GM21576 (cell line): ENCODE data around the gene BMAL1.

Experiments
- ATAC-seq: cut with Tn5 transposase; IDR thresholded peaks from one replicate; pipeline ENCODE4 v1.9.1; 2021; ENCODE audit warnings: mild to moderate bottlenecking, moderate library complexity; ENCODE audit not compliant: unreplicated experiment

BMAL1 gene

DNA sequence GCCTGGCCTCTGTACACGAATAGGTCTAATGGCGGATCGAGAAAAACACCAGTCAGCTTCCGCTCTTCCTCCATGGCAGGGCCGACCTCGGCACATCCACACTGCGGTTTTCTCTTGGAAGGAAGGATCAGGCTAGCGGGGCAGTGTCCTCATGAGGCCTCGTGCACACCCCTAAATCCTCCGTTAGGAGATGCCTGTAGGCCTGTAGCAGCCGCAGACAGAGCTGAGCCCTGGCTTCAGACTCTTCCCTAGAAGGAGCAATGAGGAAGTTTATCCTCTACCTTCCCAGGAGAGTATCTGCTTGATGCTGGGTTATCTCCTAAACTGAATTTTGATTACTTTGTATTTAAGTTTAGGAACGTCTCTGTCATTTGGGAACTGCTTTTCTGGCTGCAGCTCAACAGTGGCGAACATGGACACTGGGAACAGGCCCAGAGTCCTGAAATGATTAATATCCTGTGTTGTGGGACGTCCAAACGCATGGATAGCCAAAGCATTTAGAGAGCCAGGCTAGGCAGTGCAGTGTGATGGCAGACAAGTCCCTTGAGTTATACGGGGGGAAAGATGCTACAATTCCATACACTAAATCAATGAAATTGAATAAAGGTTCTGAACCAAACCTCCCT is 16.5 kb upstream of the BMAL1 start:
- ATAC-seq = no peak

DNA sequence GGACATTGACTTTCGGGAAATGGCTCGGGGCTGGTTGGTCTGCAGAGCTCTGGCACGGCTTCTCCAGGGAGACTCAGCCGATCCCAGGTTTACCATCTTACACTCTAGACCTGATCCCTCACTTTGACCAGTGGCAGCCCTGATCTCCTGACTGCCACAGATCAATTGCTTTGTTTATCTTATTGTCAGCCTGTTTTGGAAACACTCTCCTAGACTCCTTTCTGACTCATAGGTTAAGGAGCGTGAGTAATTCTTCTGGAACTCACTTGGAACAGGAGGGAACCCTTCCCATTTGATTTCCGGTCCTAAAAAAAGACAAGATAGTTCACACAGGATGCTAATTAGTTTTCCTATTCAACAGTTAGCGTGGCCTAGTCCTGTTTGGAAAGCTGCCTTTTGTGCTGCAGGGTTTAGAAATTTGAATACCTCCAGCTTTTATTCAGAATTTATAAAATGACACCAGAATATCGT is 16.0 kb upstream of the BMAL1 start:
- no peak for ATAC-seq

DNA sequence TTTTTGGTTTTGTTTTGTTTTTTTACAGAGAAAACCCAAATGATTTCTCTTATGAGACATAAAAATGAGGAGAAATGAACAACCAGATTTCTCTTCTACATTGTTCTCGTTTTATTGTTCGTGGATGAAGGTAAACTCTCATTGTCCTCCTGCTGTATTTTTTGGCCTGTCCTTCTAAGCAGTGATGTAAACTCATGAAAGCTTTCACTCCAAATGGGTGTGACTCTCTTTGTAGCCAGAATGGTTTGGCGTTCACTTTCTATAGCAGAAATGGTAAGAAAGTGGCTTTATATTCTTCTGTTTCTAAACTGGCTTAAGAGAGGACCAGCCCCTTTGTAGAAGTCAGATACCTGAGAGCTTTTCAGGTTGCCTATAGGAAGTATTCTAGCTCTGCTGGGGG is 15.5 kb upstream of the BMAL1 start:
- ATAC-seq = no peak

- ATAC-seq = no peak
Measured at GRCh38 chr11:13268791-13269190, 8.8 kb upstream of the BMAL1 start.

- ATAC-seq = no peak
Measured at GRCh38 chr11:13269775-13270174, 7.8 kb upstream of the BMAL1 start.

- ATAC-seq = no peak
Measured at GRCh38 chr11:13271060-13271693, 6.4 kb upstream of the BMAL1 start.

DNA sequence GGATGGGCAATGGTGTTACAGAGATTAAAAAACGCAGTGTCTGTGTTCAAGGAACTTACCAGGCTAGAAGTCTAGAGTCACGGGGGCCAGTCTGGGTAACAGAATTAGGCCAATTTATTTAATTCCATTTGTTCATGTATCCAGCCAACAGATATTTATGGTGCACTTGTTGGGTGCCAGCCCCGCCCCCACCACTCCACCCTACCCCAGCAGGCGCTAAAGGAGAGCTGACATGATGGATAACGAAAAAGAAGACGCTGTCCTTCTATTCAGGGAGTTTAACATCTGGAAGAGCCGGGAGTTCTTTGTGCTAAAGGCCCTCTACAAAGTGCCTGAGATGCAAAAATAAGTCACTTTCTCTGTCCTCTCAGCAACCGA is 1.1 kb upstream of the BMAL1 start:
- no peak for ATAC-seq

DNA sequence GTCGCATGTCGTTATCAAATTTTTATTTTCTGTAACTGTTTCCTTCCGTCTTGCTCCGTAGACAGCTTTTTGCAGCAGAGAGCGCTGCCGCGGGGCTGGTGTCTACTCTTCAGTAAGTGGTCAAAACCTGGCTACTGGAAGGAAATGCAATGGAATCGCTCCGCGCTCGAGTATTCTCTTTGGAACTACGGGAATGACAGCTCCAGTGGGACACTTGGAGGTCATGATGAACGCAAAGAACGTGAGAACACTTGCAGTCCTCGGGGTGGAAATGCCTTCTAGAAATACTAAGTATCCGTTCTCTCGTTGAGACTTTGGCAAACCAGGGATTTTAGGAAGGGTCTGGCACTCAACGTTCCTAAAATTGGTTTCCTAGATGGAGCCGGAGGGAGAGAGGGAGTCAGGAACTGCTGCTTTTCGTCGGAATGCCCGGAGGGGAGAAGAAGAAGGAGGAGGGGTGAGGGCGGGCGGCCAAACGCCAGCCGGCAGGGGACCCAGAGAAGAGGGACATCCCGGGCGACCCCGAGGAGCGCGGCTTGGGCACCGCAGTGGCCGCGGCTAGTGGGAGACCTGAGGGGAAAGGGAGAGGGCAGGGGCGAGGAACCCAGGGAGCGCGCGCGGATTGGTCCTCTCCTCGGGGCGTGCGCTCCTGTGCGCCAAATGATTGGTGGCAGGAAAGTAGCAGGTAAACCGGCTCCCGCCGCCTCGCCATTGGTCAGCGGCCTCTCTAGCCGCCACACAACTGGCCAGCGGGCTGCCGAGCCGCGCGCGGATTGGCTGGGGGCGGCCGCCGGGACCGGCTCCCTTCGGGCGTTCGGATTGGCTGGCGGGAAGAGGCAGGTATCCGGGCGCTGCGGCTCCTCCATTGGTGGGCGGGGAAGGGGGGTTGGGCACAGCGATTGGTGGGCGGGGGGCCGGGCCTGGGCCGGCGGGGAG is 490 bp upstream of the BMAL1 start:
- peak; percentile 89 for ATAC-seq

DNA sequence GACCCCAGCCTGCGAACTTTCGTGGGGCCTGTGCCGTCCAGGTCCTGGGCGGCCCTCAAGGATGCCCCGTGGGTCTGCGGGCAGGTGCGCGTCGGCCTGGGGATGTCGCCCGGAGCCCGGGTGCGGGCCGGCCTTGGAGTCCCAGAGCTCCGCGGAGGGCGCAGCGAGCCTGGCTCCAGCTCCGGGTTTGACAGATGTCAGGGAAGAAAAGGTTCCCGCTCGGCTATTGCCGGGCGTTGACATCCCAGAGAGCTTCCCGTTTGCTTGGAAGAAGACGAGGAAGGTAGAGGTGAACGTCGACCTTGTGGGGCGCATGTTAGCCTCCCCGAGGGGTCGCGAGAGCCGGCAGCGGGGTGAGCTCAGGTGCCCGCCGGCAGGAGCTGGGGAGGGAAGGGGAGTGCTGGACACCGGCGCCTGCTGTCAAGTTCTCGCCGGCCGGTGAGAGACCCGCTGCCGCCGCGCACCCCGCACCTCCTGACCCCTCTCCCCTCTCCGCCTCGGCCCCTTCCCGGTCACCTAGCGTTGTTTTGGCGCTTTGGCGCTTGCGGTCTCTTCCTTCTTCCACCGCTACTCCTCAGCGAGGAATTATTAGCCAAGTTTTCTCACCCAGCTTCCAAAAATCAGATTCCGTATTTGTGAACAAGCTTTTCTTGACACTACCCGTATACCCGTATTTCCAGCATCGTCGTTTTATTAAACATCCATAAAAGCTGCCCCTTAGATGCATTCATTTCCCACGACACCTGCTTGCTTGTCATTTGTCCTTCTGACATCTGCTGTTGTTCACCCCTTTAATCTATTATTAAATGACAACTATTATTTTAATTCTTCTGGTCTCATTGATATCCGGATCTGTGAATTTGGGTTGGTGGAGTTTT is 1.3 kb downstream of the BMAL1 start:
- no peak for ATAC-seq

- ATAC-seq = no peak
Measured at GRCh38 chr11:13279487-13279834, 1.9 kb downstream of the BMAL1 start.

- ATAC-seq = no peak
Measured at GRCh38 chr11:13280092-13280722, 2.6 kb downstream of the BMAL1 start.

DNA sequence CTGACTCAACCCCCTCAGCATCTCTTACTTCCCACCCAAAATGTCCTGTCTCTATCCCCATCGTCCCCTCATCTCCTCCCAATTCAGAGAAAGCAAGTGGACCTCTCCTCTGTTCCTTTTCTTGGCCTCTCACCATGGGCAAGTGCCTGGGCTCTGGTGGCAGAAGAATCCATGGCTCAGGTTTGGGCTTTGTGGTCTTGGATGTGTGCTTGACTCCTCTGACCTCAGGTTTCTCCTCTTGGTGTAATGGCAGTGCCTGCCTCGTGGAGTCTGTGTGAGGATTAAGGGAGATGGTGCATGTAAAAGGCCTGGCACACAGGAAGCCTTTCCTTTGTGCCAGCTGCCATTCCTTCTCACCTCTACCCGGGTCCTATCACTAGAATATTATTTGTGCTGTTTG is 3.2 kb downstream of the BMAL1 start:
- ATAC-seq = no peak

GRCh38 chr11:13283636-13284035 is 6.0 kb downstream of the BMAL1 start:
- ATAC-seq = no peak

GRCh38 chr11:13284776-13285588 is 7.4 kb downstream of the BMAL1 start:
- ATAC-seq = no peak

- no peak for ATAC-seq
Measured at GRCh38 chr11:13286279-13286821, 8.8 kb downstream of the BMAL1 start.

DNA sequence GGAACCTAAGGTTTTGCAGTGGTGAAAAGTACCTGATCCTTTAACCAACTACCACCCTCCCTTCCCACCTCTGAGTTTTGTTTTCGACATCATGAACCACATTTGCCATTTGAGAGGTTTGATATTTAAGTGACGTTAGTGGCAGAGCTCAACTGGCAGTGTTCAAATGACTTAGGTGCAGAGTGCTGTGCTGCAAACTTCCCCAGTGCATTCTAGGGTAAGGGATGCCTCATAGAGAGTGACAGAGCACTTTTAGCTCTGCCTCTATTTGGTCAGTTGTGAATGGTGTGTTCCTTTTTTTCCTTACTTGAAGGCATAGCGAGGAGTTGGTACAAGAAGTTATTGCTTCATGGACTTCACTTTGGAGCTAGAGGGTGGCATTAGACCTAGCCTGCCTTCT is 9.4 kb downstream of the BMAL1 start:
- ATAC-seq = no peak

DNA sequence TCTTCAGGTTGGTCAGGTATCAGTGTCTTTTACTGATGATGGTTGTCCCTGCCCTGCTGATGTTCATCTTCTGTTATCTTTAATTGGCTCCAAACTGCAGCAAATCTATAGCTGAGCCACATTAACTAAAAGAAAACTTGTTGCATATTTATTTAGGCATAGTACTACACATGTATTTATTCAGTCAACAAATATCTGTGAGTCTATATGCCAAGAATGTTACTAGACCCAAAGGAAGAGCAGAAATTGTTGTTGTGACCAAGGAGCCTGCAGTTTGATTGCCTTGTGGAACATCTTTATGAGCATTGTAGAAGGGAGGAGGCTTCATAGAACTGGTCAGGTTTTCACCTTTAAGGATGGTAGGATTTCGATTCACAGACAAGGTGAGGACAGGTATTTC is 10.1 kb downstream of the BMAL1 start:
- no peak for ATAC-seq

DNA sequence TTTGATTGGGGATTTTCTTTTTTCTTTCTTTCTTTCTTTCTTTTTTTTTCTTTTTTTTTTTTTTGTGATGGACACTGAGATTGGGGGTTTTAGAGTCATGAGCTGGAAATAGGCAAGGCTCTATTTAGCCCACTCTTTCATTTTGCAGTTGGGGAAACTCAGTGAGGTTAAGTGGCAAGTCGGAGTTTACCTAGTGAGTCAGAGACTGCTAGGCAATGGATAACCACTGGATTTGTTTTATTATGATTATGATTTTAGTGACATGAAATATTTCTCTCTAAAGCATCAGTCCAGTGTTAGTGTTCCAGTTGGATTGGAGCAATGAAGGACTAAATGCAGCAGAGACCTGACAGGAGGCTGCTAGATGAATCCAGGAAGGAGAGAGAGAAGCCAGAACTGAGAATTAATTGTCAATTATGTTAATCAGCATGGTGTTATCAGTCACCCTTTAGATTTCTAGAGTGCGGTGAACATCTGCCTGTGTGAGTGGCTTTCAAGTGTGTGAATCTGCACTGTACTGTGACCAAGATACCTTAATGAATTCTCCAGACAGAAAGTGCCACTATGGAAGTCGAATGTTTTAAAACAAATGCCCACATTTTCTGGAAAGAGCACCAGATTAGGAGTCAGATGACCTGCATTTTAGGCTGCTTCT is 10.9 kb downstream of the BMAL1 start:
- no peak for ATAC-seq

DNA sequence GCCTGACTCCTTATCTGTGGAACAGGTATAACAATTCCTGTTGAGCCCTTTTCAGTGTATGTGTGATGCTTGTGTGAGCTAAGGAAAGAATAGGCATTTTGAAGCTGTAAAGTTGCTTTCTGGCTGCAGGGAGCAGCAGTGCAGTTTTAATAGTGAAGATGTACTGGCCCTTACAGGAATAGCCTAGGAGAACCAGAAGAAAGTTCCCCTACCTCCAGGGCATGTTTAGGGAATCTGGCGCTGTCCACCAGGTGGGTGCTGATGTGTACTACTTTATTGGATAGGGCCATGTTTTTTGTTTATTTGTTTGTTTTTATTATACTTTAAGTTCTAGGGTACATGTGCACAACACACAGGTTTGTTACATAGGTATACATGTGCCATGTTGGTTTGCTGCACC is 11.5 kb downstream of the BMAL1 start:
- ATAC-seq = no peak
